ENCODE data around the gene GPRC5D.

DNA sequence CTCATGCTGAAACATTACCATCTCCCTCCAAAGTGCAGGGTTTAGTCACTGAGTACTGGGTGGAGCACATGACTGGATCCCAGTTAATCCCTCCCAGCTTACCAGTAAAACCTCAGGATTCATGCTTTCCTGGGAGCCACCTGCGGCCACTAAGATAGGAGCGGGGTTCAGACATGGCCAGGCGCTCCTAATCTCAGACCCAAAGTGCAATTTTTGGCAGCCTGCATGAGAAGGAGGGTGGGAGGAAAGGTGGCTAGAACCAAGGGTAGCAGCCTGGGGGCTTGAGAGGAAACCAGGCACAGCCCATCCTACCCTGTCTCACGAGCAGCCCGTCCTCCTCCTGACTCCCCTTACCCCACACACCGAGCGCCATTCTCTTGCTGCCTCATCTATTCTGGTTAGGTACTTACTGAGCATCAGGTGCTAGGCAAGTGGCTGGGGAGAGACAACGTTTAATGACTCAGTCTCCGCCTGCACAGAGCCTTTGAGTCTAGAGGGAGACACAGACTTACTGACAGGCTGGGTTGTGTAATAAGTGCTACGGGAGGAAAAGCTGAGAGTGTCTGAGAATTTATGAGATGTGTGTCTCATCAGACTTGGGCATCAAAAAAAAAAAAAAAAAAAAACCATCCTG, 50.7 kb downstream of the GPRC5D start:
- TF ChIP-seq, protein P1, sequence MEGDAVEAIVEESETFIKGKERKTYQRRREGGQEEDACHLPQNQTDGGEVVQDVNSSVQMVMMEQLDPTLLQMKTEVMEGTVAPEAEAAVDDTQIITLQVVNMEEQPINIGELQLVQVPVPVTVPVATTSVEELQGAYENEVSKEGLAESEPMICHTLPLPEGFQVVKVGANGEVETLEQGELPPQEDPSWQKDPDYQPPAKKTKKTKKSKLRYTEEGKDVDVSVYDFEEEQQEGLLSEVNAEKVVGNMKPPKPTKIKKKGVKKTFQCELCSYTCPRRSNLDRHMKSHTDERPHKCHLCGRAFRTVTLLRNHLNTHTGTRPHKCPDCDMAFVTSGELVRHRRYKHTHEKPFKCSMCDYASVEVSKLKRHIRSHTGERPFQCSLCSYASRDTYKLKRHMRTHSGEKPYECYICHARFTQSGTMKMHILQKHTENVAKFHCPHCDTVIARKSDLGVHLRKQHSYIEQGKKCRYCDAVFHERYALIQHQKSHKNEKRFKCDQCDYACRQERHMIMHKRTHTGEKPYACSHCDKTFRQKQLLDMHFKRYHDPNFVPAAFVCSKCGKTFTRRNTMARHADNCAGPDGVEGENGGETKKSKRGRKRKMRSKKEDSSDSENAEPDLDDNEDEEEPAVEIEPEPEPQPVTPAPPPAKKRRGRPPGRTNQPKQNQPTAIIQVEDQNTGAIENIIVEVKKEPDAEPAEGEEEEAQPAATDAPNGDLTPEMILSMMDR (conservative IDR thresholded peaks at IDR 0.05 in 1 of 2, IDR thresholded peaks at IDR 0.05 in 1 of 2; ENCODE audit: low read depth in 1 of 2, low read length in 2 of 2): no peak
- no peak for TF ChIP-seq EZH2 (IDR thresholded peaks at IDR 0.05; ENCODE audit: low read length, missing control alignments)

All from fibroblast of lung (primary cell).